ENCODE data around the gene MICAL2.

The MICAL2 gene

DNA sequence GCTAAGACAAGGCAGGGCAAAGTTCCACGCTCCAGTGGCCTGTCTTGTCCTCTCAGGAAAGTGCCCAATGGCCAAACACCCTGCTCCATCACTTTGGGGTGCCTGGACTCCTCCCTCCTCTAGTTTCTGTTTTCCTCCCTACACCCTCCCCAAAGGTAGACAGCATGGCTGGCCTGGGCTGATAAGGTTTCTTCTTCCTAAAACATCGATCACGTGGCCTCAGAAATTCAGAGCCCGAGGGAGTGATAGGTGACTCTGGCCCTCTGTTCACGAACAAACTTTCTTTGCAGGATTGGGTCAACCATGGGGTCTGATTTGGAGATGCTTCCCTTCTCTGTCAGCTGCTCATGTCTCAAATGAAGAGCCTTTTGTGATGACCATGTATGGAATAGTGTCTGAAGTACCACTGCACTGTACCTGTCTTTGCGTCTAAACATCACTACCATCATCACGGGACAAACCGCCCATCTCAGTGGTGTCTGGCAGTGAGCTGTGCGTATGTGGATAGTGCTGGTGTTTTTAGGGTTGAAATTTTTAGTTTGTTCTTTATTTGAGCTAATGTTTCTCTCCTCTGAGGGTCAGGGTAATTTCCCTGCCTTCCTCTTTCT is 6.1 kb downstream of the MICAL2 start:
- ATAC-seq: no peak

DNA sequence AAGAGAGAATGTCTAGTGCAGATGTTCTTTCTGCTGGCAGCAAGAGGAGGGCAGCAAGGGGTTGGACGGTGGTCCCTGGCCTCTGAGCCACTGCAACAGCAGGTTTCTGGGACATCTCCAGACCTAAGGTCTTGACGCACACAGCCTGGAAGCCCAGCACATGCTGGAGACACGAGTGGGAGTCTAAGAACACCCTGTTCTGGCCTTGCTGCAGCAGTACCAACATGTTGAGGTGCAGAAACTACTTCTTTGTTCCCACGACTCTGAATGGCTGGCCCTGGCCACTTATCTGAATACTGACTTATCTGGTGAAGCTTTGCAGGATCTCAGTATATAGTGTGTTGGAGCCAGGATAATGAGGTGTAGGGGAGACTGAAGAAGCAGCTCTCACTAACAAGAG is 6.8 kb downstream of the MICAL2 start:
- no peak for ATAC-seq
- TF ChIP-seq ZNF565 (CRISPR knock-in tag; conservative IDR thresholded peaks at IDR 0.05; ENCODE audit: low read depth) (no peak), CREB5 (CRISPR knock-in tag; IDR thresholded peaks at IDR 0.05; ENCODE audit: low read depth) (no peak), TOX (CRISPR knock-in tag; IDR thresholded peaks at IDR 0.05; ENCODE audit: borderline replicate concordance) (no peak), ZNF70 (CRISPR knock-in tag; IDR thresholded peaks at IDR 0.05) (no peak), TSHZ2 (CRISPR knock-in tag; IDR thresholded peaks at IDR 0.05) (no peak), TCF4 (CRISPR knock-in tag; IDR thresholded peaks at IDR 0.05; ENCODE audit: borderline replicate concordance) (no peak), RARB (CRISPR knock-in tag; IDR thresholded peaks at IDR 0.05) (no peak), SNAI2 (CRISPR knock-in tag; IDR thresholded peaks at IDR 0.05) (no peak), ESRRG (CRISPR knock-in tag; IDR thresholded peaks at IDR 0.05) (no peak)
- TF ChIP-seq, protein P1, sequence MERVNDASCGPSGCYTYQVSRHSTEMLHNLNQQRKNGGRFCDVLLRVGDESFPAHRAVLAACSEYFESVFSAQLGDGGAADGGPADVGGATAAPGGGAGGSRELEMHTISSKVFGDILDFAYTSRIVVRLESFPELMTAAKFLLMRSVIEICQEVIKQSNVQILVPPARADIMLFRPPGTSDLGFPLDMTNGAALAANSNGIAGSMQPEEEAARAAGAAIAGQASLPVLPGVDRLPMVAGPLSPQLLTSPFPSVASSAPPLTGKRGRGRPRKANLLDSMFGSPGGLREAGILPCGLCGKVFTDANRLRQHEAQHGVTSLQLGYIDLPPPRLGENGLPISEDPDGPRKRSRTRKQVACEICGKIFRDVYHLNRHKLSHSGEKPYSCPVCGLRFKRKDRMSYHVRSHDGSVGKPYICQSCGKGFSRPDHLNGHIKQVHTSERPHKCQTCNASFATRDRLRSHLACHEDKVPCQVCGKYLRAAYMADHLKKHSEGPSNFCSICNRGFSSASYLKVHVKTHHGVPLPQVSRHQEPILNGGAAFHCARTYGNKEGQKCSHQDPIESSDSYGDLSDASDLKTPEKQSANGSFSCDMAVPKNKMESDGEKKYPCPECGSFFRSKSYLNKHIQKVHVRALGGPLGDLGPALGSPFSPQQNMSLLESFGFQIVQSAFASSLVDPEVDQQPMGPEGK (CRISPR knock-in tag; IDR thresholded peaks at IDR 0.05; ENCODE audit: borderline replicate concordance): no peak

More for the DNA sequence above, 6.1 kb downstream of the MICAL2 start:
- TF ChIP-seq ZFP3 (CRISPR knock-in tag; IDR thresholded peaks at IDR 0.05) (no peak), TOX (CRISPR knock-in tag; IDR thresholded peaks at IDR 0.05; ENCODE audit: borderline replicate concordance) (no peak), TSHZ2 (CRISPR knock-in tag; IDR thresholded peaks at IDR 0.05) (no peak), POU6F1 (CRISPR knock-in tag; IDR thresholded peaks at IDR 0.05; ENCODE audit: borderline replicate concordance, low read depth) (no peak), ZNF8 (CRISPR knock-in tag; IDR thresholded peaks at IDR 0.05) (no peak), ESRRG (CRISPR knock-in tag; IDR thresholded peaks at IDR 0.05) (no peak), ZC3H10 (CRISPR knock-in tag; IDR thresholded peaks at IDR 0.05) (no peak), ZFP30 (CRISPR knock-in tag; IDR thresholded peaks at IDR 0.05) (no peak), GLIS3 (CRISPR knock-in tag; IDR thresholded peaks at IDR 0.05) (no peak), RARB (CRISPR knock-in tag; IDR thresholded peaks at IDR 0.05) (no peak), BACH2 (CRISPR knock-in tag; IDR thresholded peaks at IDR 0.05; ENCODE audit: borderline replicate concordance) (no peak), SNAI2 (CRISPR knock-in tag; IDR thresholded peaks at IDR 0.05) (no peak), CSDC2 (CRISPR knock-in tag; IDR thresholded peaks at IDR 0.05) (no peak), ISL1 (CRISPR knock-in tag; IDR thresholded peaks at IDR 0.05) (no peak), PPARA (CRISPR knock-in tag; IDR thresholded peaks at IDR 0.05; ENCODE audit: borderline replicate concordance) (no peak), CREB5 (CRISPR knock-in tag; IDR thresholded peaks at IDR 0.05; ENCODE audit: low read depth) (no peak), ZNF565 (CRISPR knock-in tag; conservative IDR thresholded peaks at IDR 0.05; ENCODE audit: low read depth) (no peak), ZNF70 (CRISPR knock-in tag; IDR thresholded peaks at IDR 0.05) (no peak)
- TF ChIP-seq, protein P1 (CRISPR knock-in tag; IDR thresholded peaks at IDR 0.05; ENCODE audit: borderline replicate concordance): no peak
